ENCODE measurements around the gene SEC23A.

Gene SEC23A

DNA sequence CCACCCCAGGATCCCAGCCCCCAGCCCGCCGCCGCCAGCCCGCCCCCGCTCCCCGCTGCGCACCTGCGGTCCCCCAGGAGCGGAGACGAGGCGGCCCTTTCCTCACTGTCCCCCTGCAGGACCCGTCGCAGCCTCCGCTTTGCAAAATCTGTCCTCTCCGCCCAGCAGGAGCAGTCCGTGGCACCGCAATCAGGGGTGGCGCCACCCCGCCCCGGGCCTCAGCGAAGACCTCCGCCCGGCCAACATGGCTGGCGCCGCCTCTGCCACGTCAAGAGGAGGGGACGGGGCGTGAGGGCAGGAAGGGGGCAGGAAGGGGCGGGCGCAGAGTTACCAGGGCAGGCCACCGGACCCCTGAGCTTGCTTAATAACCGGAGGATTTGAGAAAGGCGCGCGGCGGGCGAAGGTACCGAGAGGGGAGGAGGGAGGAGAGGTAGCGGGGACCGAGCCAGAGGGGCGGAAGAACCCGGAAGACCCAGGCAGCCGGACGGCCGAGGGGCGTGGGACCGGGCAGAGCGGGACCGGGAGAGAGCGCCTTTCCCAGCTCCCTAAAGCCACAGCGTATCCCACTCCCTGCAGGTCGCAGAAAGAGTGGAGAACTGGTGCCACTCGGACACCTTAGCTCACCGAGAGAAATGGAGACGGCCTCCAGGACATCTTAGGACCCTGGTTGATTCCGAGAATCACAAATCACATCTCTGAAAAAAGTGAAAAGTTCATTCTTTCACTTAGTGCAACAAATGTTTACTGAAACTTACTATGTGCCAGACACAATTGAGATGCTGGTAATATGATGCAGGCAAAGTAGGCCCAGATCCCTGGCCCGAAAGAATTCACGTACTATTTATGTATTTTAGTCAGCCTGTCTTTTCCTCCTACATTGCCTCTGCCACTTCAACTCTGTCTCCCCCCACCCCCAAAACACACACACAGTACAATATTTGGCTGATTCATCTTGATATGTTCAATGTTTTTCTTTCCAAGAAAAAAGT is at the start of gene SEC23A:
Gene SEC23A, minus strand, starts transcription at position 267 of the 989 bp plus-strand sequence. CDS start 7,117 bp downstream, outside the sequence.
- TF ChIP-seq, protein P1, sequence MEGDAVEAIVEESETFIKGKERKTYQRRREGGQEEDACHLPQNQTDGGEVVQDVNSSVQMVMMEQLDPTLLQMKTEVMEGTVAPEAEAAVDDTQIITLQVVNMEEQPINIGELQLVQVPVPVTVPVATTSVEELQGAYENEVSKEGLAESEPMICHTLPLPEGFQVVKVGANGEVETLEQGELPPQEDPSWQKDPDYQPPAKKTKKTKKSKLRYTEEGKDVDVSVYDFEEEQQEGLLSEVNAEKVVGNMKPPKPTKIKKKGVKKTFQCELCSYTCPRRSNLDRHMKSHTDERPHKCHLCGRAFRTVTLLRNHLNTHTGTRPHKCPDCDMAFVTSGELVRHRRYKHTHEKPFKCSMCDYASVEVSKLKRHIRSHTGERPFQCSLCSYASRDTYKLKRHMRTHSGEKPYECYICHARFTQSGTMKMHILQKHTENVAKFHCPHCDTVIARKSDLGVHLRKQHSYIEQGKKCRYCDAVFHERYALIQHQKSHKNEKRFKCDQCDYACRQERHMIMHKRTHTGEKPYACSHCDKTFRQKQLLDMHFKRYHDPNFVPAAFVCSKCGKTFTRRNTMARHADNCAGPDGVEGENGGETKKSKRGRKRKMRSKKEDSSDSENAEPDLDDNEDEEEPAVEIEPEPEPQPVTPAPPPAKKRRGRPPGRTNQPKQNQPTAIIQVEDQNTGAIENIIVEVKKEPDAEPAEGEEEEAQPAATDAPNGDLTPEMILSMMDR (IDR thresholded peaks at IDR 0.05), result no peak

DNA sequence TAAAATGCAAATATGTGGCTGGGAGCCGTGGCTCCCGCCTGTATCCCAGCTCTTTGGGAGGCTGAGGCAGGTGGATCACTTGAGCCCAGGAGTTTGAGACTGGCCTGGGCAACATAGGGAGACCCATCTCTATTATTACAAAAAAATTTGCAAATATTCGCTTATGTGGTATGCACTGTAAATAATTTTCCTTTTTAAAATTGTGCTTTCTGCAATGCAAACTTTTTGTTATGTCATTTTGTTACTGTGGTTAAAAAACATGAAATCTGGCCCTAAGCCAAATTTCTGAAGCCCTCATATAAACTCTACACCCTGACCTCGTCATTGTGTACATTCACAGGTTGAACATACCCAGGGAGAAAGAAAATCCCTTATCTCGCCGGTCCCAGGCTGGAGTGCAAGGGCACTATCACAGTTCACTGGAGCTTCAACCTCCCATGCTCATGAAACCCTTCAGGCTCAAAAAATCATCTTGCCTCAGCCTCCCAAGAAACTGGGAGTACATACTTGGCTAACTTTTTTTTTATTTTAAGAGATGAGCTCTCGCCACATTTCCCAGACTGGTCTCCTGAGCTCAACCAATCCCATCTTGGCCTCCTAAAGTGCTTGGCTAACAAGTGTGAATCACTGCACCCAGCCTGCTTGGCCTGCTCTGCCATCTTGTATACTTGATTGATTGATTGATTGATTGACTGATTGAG is 42.4 kb upstream of the SEC23A start:
- TF ChIP-seq, protein P1 (IDR thresholded peaks at IDR 0.05), result no peak

DNA sequence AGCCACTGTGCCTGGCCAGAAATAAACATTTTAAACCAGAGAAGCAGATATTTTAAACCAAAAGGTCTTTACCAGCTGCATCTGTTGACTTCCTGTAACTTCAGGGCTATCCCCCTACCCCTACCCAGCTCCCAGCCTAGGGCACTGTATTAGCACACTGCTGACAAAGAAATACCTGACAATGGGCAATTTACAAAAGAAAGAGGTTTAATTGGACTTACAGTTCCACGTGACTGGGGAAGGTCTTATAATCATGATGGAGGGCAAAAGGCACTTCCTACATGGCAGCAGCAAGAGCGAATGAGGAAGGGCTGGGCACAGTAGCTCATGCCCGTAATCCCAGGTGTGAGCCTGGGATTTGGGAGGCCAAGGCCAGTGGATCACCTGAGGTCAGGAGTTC is 37.1 kb upstream of the SEC23A start:
- TF ChIP-seq, protein P1 (IDR thresholded peaks at IDR 0.05), result no peak

DNA sequence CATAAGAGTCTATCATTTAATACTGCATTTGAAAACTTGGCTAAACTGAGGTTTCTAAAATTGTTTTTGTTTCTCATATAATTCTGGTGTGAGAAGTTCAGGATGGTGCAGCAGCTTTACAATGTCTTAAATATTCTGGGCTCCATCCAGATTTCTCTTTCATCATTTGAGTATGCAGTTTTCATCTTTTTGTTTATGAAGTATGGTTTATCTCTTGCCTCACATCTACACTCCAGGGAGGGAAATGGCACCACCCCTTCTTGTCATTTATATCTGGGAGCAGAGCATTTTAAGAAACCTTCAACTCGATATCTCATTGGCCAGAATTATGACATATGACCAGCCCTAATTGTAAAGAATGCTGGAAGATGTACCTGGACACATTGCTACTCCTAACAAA is 35.4 kb upstream of the SEC23A start:
- TF ChIP-seq, protein P1 (IDR thresholded peaks at IDR 0.05), result no peak

DNA sequence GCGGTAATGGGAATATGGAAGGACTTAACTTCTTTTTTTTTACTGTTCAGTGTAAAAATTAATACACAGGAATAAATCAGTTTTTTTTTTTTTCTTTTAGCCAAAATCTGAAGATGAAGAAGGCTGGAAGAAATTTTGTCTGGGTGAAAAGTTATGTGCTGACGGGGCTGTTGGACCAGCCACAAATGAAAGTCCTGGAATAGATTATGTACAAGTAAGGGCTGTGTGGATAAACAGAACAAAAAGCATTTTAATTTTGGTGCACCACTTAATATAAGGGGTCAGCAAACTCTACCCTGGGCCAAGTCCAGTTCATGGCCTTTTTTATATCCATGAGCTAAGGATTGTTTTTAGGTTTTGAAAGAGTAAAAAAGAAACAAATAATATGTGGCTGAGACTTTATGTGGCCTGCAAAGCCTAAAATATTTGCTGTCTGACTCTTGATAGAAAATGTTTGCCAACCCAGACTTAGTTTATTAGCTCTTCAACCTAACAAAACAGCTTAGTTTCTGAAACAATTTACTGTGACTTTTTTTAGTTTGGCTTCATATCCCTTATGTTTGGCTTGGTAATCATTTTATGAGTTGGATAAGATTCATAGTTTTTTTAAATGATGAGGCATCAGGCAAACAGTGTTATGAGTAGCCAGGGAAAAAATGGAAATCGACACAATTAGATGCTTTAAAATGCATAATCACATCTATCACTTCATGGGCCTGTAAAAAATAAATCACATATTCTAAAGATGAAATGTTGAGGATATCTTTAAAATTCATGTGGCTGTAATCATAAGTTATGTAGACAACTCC is 19.5 kb upstream of the SEC23A start:
- TF ChIP-seq, protein P1 (IDR thresholded peaks at IDR 0.05), result no peak

DNA sequence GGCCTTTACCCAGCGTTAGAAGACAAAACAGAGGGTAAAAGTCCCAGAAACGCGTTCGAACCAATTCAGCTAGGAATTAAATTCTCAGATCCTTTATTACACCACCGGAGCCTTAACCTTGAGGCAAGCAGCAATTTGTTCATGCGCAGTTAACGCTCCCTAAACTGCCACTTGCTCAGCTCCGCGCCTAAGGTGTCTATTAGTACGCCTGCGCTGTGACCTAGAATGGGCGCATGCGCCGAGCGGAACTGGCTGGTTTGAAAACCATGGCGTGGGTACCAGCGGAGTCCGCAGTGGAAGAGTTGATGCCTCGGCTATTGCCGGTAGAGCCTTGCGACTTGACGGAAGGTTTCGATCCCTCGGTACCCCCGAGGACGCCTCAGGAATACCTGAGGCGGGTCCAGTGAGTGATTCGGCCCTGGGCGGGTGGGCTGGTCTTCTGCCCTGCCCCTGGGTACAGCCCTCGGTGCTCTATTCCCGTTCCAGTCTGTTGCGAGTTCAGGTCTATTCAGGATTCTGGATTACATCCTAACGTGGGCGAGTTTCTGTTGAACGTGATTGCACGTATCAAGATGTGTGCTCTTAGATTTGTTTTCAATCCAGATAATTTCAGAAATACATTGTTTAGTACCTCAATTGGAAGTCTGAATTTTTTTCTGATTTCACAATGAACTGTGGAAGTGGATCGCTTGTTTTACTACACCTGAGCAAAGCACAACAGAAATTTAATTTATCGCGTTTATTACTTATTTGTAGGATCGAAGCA is 11.2 kb upstream of the SEC23A start, which contains the start of gene GEMIN2:
Gene GEMIN2, plus strand, starts transcription at position 251 of the 766 bp plus-strand sequence. Its CDS starts 16 bp downstream, at position 267.
- TF ChIP-seq, protein P1 (IDR thresholded peaks at IDR 0.05), result no peak
